ENCODE measurements around the gene CSNK1G3.

DNA sequence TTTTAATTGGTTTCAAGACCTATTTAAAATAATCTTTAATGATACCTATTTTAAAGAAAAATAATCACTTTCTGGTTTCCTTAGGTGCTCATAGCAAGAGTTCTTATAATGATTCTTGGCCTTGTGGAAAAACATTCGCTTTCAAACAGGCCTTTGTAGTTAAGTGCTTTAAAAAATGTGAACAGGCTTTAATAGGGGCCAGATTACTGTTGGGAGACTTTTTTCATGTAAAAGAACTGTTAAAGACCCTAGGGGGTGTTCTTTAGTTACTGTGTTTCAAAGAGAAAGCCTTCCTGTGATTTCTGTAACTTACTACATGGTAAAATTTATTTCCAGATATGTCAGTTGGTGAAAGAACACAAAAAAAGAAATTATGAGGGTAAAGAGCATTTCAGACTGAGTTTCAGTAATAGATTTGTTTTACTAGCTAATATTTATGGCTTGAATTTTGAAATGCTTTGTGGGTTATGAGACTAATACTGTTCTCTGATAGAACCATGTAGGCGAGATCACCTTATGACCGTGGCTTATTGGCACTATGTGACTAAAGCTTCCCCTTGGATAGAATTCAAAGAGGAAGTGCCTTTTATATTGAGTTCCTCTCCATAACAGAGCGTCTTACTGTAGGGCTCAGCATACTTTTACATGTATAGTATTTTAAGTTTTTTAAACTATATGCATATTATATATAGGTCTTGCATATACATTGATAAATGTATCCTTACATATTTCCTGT, 70.7 kb downstream of the CSNK1G3 start:
- TF ChIP-seq, protein P1, sequence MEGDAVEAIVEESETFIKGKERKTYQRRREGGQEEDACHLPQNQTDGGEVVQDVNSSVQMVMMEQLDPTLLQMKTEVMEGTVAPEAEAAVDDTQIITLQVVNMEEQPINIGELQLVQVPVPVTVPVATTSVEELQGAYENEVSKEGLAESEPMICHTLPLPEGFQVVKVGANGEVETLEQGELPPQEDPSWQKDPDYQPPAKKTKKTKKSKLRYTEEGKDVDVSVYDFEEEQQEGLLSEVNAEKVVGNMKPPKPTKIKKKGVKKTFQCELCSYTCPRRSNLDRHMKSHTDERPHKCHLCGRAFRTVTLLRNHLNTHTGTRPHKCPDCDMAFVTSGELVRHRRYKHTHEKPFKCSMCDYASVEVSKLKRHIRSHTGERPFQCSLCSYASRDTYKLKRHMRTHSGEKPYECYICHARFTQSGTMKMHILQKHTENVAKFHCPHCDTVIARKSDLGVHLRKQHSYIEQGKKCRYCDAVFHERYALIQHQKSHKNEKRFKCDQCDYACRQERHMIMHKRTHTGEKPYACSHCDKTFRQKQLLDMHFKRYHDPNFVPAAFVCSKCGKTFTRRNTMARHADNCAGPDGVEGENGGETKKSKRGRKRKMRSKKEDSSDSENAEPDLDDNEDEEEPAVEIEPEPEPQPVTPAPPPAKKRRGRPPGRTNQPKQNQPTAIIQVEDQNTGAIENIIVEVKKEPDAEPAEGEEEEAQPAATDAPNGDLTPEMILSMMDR (IDR thresholded peaks at IDR 0.05 in 4 of 5, conservative IDR thresholded peaks at IDR 0.05 in 1 of 5), result no peak
- TF ChIP-seq POLR2A (IDR thresholded peaks at IDR 0.05), result no peak

All from gastrocnemius medialis (tissue), 4 donors.